Chondrocyte (in vitro differentiated cells): ENCODE data around the gene TEX10. TPM values are rescaled to one million over a fixed set of nuclear protein-coding genes. Genes with fewer than 3 reads are reported as not detected.

Experiments used
- DNase-seq: peaks from one replicate; pipeline ENCODE4 v3.0.0; 2021; ENCODE audit warnings: mixed read lengths, low spot score
- H3K27ac Mint-ChIP-seq: one replicate; pipeline ENCODE4 v1.8.0; 2021; ENCODE audit warnings: mild to moderate bottlenecking, moderate library complexity, mixed read lengths; ENCODE audit not compliant: unreplicated experiment
- H3K27me3 Mint-ChIP-seq: 2 replicates; pipeline ENCODE4 v1.8.0; 2021; ENCODE audit warnings: low read depth, mixed read lengths
- H3K36me3 Mint-ChIP-seq: 2 replicates; pipeline ENCODE4 v1.8.0; 2021; ENCODE audit warnings: low read depth, mixed read lengths
- H3K4me1 Mint-ChIP-seq: 2 replicates; pipeline ENCODE4 v1.8.0; 2021; ENCODE audit warnings: low read depth, mild to moderate bottlenecking, mixed read lengths
- H3K4me3 Mint-ChIP-seq: one replicate; pipeline ENCODE4 v1.8.0; 2021; ENCODE audit warnings: mild to moderate bottlenecking, moderate library complexity, mixed read lengths; ENCODE audit not compliant: unreplicated experiment
- H3K9me3 Mint-ChIP-seq: 2 replicates; pipeline ENCODE4 v1.8.0; 2021; ENCODE audit warnings: low read depth, mixed read lengths
- total RNA-seq: library from RNA; stranded (reverse); gene quantifications from 3 replicates; pipeline ENCODE4 v1.2.1, GENCODE V29; 2021
- TF ChIP-seq, protein P1 (sequence below): fragments of 200-600 bp; sonication (generic); IDR thresholded peaks from 2 replicates; pipeline ENCODE4 v1.5.0; 2021; ENCODE audit warnings: antibody characterized with exemption, mild to moderate bottlenecking, moderate library complexity

TEX10 gene
- total RNA-seq, 1 donor from 2014 or later: 14.6 TPM

DNA sequence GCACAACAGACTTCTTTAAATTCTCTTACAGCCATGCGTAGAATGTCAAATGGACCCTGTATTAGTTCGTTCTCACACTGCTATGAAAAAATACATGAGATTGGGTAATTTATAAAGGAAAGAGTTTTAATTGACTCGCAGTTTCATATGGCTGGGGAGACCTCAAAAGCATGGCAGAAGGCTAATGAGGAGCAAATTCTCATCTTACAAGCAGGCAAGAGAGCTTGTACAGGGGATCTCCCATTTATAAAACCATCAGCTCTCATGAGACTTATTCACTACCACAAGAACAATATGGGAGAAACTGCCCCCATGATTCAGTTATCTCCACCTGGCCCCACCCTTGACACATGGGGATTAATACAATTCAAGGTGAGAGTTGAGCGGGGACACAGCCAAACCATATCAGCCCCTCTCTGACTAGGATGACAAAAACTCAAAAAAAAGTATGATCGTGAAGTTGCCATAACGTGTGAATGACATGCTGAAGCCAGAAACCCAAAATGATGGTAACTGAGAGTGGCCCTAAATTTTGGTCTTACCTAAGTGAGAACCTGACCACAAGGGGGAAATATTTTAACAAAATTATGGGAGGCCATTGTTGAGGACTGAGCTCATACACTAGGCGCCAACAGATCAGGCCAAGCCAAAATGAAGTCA is 17.5 kb upstream of the TEX10 start:
- no peak overlapping the region for H3K4me3 Mint-ChIP-seq
- TF ChIP-seq, protein P1, sequence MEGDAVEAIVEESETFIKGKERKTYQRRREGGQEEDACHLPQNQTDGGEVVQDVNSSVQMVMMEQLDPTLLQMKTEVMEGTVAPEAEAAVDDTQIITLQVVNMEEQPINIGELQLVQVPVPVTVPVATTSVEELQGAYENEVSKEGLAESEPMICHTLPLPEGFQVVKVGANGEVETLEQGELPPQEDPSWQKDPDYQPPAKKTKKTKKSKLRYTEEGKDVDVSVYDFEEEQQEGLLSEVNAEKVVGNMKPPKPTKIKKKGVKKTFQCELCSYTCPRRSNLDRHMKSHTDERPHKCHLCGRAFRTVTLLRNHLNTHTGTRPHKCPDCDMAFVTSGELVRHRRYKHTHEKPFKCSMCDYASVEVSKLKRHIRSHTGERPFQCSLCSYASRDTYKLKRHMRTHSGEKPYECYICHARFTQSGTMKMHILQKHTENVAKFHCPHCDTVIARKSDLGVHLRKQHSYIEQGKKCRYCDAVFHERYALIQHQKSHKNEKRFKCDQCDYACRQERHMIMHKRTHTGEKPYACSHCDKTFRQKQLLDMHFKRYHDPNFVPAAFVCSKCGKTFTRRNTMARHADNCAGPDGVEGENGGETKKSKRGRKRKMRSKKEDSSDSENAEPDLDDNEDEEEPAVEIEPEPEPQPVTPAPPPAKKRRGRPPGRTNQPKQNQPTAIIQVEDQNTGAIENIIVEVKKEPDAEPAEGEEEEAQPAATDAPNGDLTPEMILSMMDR: peak; percentile 15

DNA sequence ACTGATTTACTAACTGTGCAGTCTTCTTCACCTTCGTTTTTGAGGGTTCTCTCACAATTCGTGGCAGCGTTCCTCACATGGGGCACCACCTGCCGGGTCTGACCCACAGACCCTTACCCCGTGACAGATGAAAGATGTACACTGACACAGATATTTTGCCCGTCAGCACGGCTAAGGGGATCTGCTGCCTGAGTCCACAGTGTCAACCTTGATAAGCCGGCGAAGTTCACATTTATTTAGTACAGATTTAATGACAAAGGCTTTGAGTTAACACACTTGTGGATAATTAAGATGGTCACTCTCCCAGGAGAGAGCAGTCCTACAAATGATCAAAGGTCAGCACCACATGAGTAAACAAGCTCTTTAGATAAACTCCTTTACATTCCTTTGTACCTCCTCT is 15.9 kb upstream of the TEX10 start:
- no peak overlapping the region for H3K4me3 Mint-ChIP-seq
- peaks cover 3% of the 10 kb centered on the region for H3K4me1 Mint-ChIP-seq
- no peaks in the 10 kb centered on the region for H3K27me3 Mint-ChIP-seq
- no peaks in the 10 kb centered on the region for H3K9me3 Mint-ChIP-seq
- H3K36me3 Mint-ChIP-seq: no peaks in the 10 kb centered on the region
- no peak overlapping the region for H3K27ac Mint-ChIP-seq
- DNase-seq: no peak
- TF ChIP-seq, protein P1: no peak

More for the DNA sequence above, 17.5 kb upstream of the TEX10 start:
- H3K27me3 Mint-ChIP-seq: no peaks in the 10 kb centered on the region
- DNase-seq: no peak
- no peaks in the 10 kb centered on the region for H3K9me3 Mint-ChIP-seq
- no peaks in the 10 kb centered on the region for H3K36me3 Mint-ChIP-seq
- H3K27ac Mint-ChIP-seq: no peak overlapping the region
- peaks cover 3% of the 10 kb centered on the region for H3K4me1 Mint-ChIP-seq

DNA sequence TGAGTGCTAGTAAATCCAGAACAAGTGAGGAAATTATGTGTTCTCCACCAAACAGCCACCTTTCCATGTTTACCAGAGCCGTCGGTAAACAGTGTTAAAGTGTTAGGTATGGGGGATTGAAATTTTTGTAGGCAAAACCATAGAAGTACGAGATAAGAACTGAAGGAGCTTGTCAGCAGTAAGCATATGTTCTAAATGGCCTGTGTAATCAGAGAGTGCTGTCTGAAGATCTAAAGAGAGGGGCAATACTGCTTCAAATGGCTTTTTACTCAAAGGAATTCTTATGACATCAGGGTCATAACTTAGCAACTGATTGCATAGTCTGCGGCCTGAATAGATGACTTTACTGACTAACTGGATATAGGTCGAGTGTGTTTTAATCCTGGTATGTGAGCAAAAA is 13.4 kb upstream of the TEX10 start:
- H3K9me3 Mint-ChIP-seq: no peaks in the 10 kb centered on the region
- no peak overlapping the region for H3K4me3 Mint-ChIP-seq
- no peak overlapping the region for H3K27ac Mint-ChIP-seq
- no peaks in the 10 kb centered on the region for H3K4me1 Mint-ChIP-seq
- no peaks in the 10 kb centered on the region for H3K27me3 Mint-ChIP-seq
- DNase-seq: no peak
- no peaks in the 10 kb centered on the region for H3K36me3 Mint-ChIP-seq
- TF ChIP-seq, protein P1: no peak

DNA sequence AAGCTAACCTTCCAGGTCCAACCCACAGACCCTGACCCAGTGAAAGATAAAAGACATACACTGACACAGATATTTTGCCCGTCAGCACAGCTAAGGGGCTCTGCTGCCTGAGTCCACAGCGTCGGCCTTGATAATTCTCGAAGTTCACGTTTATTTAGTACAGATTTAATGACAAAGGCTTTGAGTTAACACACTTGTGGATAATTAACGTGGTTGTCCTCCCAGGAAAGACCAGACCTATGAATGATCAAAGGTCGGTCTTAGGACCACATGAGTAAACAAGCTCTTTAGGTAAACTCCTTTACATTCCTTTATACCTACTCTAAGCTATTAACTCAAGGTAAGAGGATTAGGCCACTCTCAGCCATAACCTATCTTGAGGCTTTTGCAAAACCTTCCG is 11.3 kb upstream of the TEX10 start:
- no peaks in the 10 kb centered on the region for H3K4me1 Mint-ChIP-seq
- TF ChIP-seq, protein P1: no peak
- no peak overlapping the region for H3K27ac Mint-ChIP-seq
- no peaks in the 10 kb centered on the region for H3K36me3 Mint-ChIP-seq
- no peak overlapping the region for H3K4me3 Mint-ChIP-seq
- no peaks in the 10 kb centered on the region for H3K27me3 Mint-ChIP-seq
- DNase-seq: no peak
- H3K9me3 Mint-ChIP-seq: peaks cover 3% of the 10 kb centered on the region

DNA sequence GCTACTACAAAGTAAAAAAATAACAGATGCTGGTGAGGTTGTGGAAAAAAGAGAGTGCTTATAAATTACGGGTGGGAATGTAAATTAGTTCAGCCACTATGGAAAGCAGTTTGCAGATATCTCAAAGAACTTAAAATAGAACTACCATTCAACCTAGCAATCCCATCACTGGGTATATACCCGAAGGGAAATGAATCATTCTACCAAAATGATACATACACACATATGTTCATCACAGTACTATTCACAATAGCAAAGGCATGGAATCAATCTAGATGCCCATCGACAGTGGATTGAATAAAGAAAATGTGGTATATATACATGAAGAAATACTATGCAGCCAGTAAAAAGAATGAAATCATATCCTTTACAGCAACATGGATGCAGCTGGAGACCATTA is 6.3 kb upstream of the TEX10 start:
- DNase-seq: no peak
- Mint-ChIP-seq H3K9me3 (peaks cover 4% of the 10 kb centered on the region), H3K36me3 (no peaks in the 10 kb centered on the region), H3K4me1 (peaks cover 2% of the 10 kb centered on the region), H3K4me3 (no peak overlapping the region), H3K27ac (no peak overlapping the region), H3K27me3 (no peaks in the 10 kb centered on the region)
- TF ChIP-seq, protein P1: no peak
